SK-MEL-5 (cell line): ENCODE measurements around the gene MDFI. TPM values are rescaled to one million over a fixed set of nuclear protein-coding genes. Genes with fewer than 3 reads are reported as not detected.

Experiments
- DNase-seq: peaks from one replicate; pipeline ENCODE4 v3.0.0-alpha.2; 2016; ENCODE audit warnings: low read depth, low spot score
- in situ Hi-C: cut with HindIII; loops from 2 replicates; pipeline ENCODE4 v1.10.0; 2016; ENCODE audit warnings: low sequenced_read_pairs, high pct_unique_total_duplicates, low pct_unique_long_range_greater_than_20kb
- small RNA-seq, 2 experiments: library from RNA; depleted of rRNA; stranded (forward); fragments of <200 nt; gene quantifications; one replicate each; pipeline ENCODE3, GENCODE V24; 2014
- total RNA-seq: library from RNA; depleted of rRNA; stranded (reverse); fragments of >200 nt; shearing (Covaris generic); gene quantifications from 2 replicates; pipeline ENCODE4 v1.2.3, GENCODE V29; 2014; rRNA removed

The MDFI gene
- total RNA-seq, 1 experiment from 2014 or later: 0.21 TPM

GRCh38 chr6:41700463-41701347 lies 62.4 kb downstream of the MDFI start:
- no peak for DNase-seq
- in situ Hi-C loops: no loop called here

- DNase-seq: no peak
- in situ Hi-C loops: no loop called here
These were observed 63.9 kb downstream of the MDFI start for GRCh38 chr6:41702089-41702745.

- DNase-seq: no peak
- in situ Hi-C loops: no loop called here
These were observed 64.7 kb downstream of the MDFI start for GRCh38 chr6:41702771-41703494.

Small RNA genes lying within 50 kb of the gene (small RNA-seq; reads per million reads assigned to genes)
- gene MIR4641: 0 reads per million in 2 experiments

Other genes starting within 250 kb of the MDFI start
- 1.2 and 1.5 TPM in 2 replicates for gene FOXP4, start 92.1 kb upstream of the MDFI start, total RNA-seq
- gene TFEB, start 97.1 kb downstream of the MDFI start, total RNA-seq: 1.9 and 3.7 TPM in 2 replicates
- not detected in 2 replicates for gene PGC, start 108.9 kb downstream of the MDFI start, total RNA-seq
- 0.61 and 2.2 TPM in 2 replicates for gene FRS3, start 141.4 kb downstream of the MDFI start, total RNA-seq
- gene PRICKLE4, start 142.3 kb downstream of the MDFI start, total RNA-seq: not detected in 2 replicates
- gene TOMM6, start 149.2 kb downstream of the MDFI start, total RNA-seq: 164 and 236 TPM in 2 replicates